HG03571 (cell line): Measurements from ENCODE around the gene CSNK1G1.
"Not testable (repeated sequence)": the region's sequence is repeated elsewhere in the genome, so short reads cannot be mapped to it uniquely, and the experiment has no call there.

Source experiments
- ATAC-seq: cut with Tn5 transposase; IDR thresholded peaks from one replicate; pipeline ENCODE4 v1.9.1; 2021; ENCODE audit not compliant: unreplicated experiment

CSNK1G1 gene

DNA sequence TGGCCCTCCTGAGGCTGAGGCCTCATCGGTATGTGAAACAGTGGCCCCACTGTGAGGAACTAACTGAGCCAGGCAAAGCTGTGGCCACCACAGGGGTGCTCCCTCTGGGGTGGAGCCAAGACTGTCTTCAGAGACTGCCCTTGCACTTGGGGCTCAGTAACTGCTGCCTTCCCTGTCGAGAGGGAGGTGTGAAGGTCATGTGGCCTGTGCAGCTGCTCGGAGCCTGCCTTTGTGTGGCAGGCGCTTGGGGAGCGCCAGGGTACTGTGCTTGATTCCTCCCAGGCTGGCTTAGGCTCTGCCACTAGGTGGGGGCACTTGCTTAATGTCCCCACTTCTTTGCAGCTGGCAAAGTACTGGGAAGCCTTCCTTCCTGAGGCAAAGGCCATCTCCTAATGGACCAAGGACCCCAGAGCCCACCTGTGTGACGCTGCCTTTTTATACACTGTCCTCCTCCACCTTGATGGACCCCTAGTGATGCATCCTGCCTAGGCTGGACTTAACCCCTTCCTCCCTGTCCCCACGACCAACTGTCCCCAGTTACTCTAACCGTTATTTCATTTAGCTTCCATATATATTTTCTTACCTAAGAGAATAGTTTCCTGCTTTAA lies 218.6 kb downstream of the CSNK1G1 start:
- ATAC-seq = no peak

DNA sequence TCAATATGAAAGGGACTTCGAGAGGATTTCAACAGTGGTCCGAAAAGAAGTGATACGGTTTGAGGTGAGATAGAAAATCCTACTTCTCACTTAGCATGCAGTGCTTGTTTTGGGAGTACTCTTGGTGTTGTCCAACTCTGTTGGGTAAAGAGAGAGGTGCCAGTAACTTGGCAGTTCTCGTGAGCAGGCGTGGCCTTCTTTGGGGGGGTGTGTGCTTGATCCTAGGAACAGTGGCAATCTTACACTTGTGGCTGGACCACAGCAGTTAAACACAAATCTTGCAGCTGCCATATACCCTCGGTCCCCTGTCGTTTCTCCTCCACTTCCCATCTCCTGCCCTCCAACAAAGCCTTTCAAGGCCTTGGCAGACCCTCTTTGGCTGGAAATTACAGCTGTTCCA lies 219.6 kb downstream of the CSNK1G1 start:
- no peak for ATAC-seq

DNA sequence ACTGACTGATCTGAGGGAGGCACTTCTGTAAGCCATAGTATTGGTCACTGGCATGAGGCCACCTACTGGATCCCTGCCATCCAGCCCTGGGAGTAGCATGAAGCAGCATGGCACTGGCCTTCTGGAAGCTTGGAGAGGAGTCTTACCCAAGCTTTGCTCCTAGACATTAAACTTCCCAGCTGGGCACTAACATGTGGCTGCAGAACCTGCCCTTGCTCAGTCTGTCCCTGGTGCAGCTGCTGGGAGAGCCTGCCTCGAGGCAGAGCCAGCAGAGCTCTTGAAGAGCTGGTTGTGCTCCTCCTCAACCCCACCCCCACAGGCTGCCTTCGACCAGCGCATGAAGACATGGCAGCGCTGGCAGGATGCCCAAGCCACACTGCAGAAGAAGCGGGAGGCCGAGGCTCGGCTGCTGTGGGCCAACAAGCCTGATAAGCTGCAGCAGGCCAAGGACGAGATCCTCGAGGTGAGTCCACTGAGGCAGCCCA lies 221.6 kb downstream of the CSNK1G1 start:
- no peak for ATAC-seq

DNA sequence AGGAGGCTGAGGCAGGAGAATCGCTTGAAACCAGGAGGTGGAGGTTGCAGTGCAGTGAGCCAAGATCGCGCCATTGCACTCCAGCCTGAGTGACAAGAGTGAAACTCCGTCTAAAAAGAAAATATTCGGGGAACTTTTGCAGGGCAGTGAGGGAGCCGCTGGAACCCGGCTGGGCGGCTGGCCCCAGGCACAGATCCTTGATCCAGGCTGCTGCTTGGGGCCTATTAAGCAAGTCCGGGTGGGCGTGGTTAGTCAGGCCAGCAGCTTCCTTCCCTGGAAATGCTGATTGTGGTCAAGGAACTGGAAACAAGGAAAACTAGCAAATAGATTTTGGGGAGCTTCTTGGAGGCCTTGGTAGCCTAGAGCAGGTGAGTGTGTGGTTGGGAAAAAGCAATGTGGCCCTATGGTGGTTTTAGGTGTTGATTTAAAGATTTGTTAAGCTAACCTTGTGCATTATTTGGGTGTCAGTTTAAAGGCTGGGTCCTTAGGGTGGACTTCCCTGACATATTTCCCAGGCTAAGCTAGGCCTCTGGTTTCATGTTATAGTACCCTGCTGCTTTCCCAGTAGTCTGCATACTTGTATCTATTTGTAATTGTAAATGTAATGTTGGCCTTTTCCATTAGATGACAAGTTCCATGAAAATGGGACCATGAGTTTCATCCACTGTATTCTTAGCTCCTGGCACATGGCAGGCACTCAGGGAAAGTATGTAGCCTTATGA lies 222.2 kb downstream of the CSNK1G1 start:
- ATAC-seq = no peak

DNA sequence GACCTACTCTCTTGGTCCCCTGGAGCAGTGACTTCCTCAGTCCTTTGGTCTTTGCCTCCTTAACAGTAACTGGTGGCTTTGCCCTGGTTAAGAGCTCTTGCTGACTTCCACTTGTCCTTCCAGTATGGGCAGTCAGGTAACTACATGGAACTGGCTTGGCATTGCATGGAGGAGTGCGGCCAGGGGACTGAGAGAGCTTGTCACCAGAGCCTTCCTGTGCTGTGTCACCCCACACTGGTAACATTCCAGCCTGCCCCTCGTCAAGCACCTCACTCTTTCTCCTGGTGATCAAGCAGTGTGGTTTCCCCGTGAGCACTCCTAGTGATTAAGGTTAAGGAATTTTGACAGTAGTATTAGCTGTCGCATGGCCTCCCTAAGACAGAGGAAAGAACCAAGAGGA lies 223.8 kb downstream of the CSNK1G1 start:
- ATAC-seq = no peak

DNA sequence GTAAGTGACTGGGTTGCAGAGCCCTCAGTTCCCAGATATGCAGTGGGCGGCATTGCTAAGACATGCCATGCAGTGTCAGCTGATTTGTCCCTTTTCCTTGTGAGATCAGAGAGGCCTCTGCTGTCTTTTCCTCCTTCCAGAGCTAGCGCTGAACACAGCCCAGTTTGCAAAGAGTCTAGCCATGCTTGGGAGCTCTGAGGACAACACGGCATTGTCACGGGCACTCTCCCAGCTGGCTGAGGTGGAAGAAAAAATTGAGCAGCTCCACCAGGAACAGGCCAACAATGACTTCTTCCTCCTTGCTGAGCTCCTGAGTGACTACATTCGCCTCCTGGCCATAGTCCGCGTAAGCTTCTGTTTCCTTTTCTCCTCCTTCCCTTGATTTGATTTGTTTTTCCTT lies 224.4 kb downstream of the CSNK1G1 start:
- no peak for ATAC-seq

DNA sequence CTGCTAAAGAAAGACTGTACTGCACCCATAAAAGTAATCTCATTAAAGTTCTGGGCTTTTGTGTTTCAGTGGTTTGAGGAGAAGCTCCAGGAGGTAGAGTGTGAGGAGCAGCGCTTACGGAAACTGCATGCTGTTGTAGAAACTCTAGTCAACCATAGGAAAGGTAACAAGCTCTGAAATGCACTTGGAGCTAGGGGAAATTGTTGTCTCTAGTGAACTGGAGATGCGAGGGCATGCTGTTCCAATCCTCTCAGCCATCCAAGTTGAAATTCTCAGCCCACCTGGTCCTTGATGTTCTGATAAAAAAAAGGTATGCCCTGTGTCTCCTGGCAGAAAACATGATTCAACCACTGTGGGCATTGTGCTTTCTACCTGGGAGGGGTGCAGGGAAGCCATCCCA lies 225.8 kb downstream of the CSNK1G1 start:
- no peak for ATAC-seq

DNA sequence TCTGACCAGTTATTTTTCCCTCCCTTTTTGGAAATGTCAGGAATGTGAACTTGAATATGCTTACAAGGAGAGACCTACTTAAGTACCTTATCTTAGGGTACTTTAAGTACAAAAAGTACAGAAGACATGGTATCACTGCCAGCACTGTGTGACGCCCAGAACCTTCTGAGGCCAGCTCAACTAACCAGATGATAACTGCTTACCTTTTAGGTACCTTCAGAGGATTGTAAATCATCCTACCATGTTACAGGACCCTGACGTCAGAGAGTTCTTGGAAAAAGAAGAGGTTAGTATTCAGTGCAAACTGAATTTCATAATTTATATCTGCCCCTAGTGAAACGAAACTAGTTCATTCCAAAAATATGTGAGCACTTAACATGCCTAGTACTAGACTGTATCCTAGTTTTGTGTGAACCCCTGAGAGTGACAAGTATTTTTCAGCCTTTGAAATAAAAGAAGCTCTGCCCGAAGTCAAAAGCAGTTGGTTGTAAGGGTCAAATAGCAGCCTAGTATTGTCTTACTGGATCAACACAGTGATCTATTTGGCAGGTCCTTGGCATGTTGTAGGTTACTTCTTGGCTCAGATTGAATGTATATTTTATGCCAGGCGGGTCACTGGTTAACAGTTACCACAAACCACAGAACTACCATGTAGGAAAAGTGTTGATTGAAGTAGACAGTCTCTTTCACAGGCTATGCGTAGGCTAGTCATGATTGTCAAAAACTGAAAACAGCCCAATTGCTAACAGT lies 228.3 kb downstream of the CSNK1G1 start:
- ATAC-seq = no peak

DNA sequence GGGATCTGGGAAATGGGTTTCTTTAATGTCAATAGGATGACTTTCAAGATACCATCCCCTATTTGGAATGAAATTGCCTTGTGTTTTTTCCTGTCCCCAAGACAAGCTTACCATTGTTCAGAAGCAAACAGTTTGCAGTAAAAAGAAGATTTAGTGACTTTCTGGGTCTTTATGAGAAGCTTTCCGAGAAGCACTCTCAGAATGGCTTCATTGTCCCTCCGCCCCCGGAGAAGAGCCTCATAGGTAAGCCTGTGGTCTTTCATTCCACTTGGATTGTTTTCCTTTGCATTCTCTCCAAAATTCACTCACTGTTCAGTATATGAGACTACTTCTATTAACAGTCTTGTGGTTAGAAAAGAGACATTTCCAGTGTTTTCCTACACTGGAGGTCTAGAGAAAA lies 230.0 kb downstream of the CSNK1G1 start:
- ATAC-seq = no peak

DNA sequence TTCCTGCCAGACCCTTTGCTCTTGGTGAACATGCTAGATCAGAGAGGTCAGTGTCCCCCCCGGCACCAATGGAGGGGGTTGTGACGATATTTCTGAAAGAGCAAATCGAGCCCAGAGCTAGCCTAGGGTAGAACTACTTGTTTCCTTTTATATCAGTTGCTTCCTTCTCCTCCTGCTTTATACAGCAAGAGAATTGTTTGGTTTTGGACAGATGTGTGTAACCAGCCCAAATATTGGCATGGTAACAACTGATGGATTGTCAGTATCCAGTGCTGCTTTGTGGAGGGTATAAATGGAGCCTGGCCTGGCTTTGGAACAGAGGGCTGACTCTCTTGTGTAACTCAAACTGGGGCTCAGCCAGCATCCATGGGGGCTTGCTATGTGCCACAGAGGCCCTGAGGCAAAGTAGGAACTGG lies 233.0 kb downstream of the CSNK1G1 start:
- no peak for ATAC-seq

DNA sequence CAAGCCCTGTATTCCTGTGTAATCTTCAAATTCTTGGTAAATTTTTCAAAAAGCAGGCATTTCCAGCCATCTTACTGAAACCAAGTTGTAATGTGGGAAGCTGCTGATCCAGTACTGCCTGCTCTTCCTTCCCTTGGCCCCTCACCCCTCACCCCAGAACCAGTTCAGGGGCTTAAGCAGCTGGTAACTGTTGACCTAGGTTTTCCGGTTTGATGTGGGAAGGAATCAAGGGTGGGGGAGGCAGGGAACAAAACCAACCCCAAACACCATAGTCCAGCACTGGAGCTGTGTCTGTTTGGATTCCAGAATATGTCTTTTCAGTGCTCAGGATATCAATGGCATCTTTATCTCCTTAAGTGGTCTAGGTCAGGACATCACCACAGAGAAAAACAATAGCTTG lies 233.5 kb downstream of the CSNK1G1 start:
- no peak for ATAC-seq

DNA sequence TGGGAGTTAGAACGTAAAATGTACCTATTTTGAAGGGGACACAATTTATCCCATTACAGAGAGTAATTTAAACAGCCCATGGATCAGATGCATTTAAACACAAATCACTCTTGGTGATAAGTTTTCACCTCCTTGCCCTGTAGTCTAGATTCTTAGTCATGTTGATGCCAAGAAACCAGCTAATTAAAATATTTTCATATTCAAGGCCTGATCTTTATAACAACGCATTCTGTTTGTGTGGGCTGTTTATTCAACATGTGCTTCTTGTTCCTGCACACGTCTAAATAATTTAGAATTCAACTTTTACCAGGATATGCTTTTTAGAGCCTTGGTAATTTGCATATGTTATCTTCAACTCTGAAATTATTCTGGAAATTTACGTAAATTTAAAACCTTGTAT lies 234.4 kb downstream of the CSNK1G1 start:
- ATAC-seq = no peak

DNA sequence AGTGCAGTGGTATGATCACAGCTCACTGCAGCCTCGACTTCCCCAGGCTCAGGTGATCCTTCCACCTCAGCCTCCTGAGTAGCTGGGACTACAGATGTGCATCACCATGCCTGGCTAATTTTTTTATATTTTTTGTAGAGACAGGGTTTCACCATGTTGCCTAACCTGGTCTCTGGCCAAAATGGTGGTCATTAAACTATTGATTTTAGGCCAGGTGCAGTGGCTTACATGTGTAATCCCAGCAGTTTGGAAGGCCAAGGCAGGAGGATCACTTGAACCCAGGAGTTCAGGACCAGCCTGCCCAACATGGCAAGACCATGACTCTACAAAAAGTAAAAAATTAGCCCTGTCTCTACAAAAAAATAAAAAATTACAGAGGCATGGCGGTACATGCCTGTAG lies 235.7 kb downstream of the CSNK1G1 start:
- ATAC-seq = not testable (repeated sequence)

DNA sequence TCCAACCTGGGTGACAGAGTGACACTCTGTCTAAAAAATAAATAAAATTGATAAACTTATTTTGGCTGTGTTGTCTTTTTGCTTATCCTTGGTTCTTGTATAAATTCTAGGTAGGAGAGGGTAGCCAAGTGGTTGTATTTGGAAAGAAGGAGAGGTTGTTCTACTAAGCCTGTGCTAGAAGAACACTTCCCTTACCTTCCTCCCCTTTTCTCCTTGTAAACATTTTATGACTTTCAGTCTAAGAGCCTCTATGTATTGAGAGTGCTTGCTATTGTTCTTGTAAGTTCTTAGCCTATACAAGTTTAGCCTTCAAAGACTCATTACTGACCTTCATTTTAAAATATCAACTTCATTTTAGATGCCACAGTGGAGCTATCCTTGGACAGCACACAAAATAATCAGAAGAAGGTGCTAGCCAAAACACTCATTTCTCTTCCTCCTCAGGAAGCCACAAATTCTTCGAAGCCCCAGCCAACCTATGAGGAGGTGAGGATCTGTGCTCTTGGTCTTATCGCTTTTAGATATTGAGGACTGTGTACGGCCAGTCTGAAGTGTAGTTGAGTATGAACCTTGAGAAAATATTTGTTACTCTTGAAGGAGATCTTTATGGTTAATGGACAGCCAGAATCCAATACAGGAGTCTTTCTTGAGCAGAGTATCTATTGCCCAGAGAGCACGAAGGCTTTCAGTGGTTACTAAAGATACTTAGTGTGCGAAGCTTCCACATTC lies 238.1 kb downstream of the CSNK1G1 start:
- no peak for ATAC-seq
